K562 (cell line): ENCODE measurements around the gene EBI3. TPM values are rescaled to one million over a fixed set of nuclear protein-coding genes. Genes with fewer than 3 reads are reported as not detected.

Experiments used
- ATF1 ChIP-seq, 2 experiments: fragments of 450-650 bp in 1 of 2; IDR thresholded peaks; 2 replicates each; pipeline ENCODE4 v1.6.1; 2016; ENCODE audit warnings: missing compliant biosample characterization in 1 of 2, missing genetic modification characterization in 1 of 2
- BCOR ChIP-seq: fragments of 450-650 bp; IDR thresholded peaks from 2 replicates; pipeline ENCODE4 v1.6.1; 2016
- CHD4 ChIP-seq: fragments of 200-600 bp; sonication (generic); IDR thresholded peaks from 3 replicates; pipeline ENCODE4 v1.6.1; 2012; ENCODE audit warnings: low read depth, mild to moderate bottlenecking, mixed read lengths, low read length, inconsistent platforms; ENCODE audit not compliant: insufficient read depth, insufficient replicate concordance, poor library complexity, severe bottlenecking
- CHD7 ChIP-seq: fragments of 200-600 bp; sonication (generic); IDR thresholded peaks from one replicate; pipeline ENCODE4 v1.6.1; 2012; ENCODE audit warnings: mild to moderate bottlenecking, low read depth, low read length, inconsistent platforms
- DACH1 ChIP-seq: fragments of 450-650 bp; IDR thresholded peaks from 2 replicates; pipeline ENCODE4 v1.6.1; 2018; ENCODE audit not compliant: partially characterized antibody
- E2F4 ChIP-seq: sonication (generic); formaldehyde crosslinking; IDR thresholded peaks from 2 replicates; pipeline ENCODE4 v1.8.0; 2022; ENCODE audit warnings: mild to moderate bottlenecking, low read depth, missing genetic modification reagents
- HDAC2 ChIP-seq: fragments of 450-650 bp; IDR thresholded peaks from 2 replicates; pipeline ENCODE4 v1.6.1; 2016; ENCODE audit warnings: mild to moderate bottlenecking
- KAT8 ChIP-seq: fragments of 450-650 bp; IDR thresholded peaks from 2 replicates; pipeline ENCODE4 v1.6.1; 2016; ENCODE audit warnings: low read depth, mild to moderate bottlenecking
- NKRF ChIP-seq: fragments of 450-650 bp; IDR thresholded peaks from 2 replicates; pipeline ENCODE4 v1.6.1; 2016; ENCODE audit warnings: borderline replicate concordance
- SMAD1 ChIP-seq: fragments of 150-350 bp; IDR thresholded peaks from 2 replicates; pipeline ENCODE4 v1.6.1; 2014; ENCODE audit warnings: low read length, low read depth; ENCODE audit not compliant: partially characterized antibody
- SMARCA5 ChIP-seq: fragments of 450-650 bp; IDR thresholded peaks from 2 replicates; pipeline ENCODE4 v1.6.1; 2016
- SP1 ChIP-seq: sonication (generic); formaldehyde crosslinking; IDR thresholded peaks from 2 replicates; pipeline ENCODE4 v1.8.1; 2022; ENCODE audit warnings: mild to moderate bottlenecking, missing genetic modification reagents
- U2AF2 ChIP-seq: fragments of 200-400 bp; formaldehyde crosslinking; optimal IDR thresholded peaks from 2 replicates; pipeline ENCODE3; 2017; ENCODE audit warnings: low read depth, mild to moderate bottlenecking, low read length
- YBX1 ChIP-seq: fragments of 450-650 bp; IDR thresholded peaks from 2 replicates; pipeline ENCODE4 v1.7.1; 2016; ENCODE audit warnings: mild to moderate bottlenecking
- ZBTB1 ChIP-seq: sonication (generic); formaldehyde crosslinking; IDR thresholded peaks from 2 replicates; pipeline ENCODE4 v1.8.1; 2023; ENCODE audit warnings: missing genetic modification reagents, low read depth, mild to moderate bottlenecking, borderline replicate concordance
- polyA plus RNA-seq, 8 experiments: library from polyadenylated mRNA; depleted of rRNA in 4 of 8; stranded (reverse) in 5 of 8; unstranded in 3 of 8; fragments of >200 nt; fragmentation: Nextera tagmentation in 2 of 8; fragmentation: Illumina TruSeq in 1 of 8; extraction: Ambion mirVana in 2 of 8; extraction: Trizol in 1 of 8; gene quantifications; 2 replicates each; pipeline versions ENCODE4 v1.2.1 to v1.2.3, GENCODE V29; 2011 to 2014; ENCODE audit warnings: inconsistent platforms in 1 of 8, missing spikeins in 1 of 8
- total RNA-seq, 7 experiments: library from RNA; depleted of rRNA in 6 of 7; stranded (reverse); fragments of >200 nt in 6 of 7; fragmentation: Illumina TruSeq in 2 of 7; extraction: Trizol in 2 of 7; gene quantifications; 2 replicates each; pipeline versions ENCODE4 v1.2.1 to v1.2.3, GENCODE V29; 2011 to 2021; ENCODE audit warnings: low replicate concordance in 1 of 7

The EBI3 gene
- total and polyA plus RNA-seq, 9 of the 15 experiments (the other 6 are each of a cell fraction or from before 2014, with no cell fraction given): 0.08 to 0.35 (median 0.22) TPM; not detected in 6

GRCh38 chr19:4220188-4220587 lies 9.1 kb upstream of the EBI3 start (continued):
- TF ChIP-seq CHD7: no peak
- 0 out of 2 replicates have a peak, but pooled peaks have one; percentile 32 for TF ChIP-seq NKRF
- peak; percentile 92 for TF ChIP-seq BCOR
- TF ChIP-seq CHD4: peak; percentile 50
- no peak for TF ChIP-seq ATF1 (CRISPR knock-in tag; IDR thresholded peaks at IDR 0.05)
- TF ChIP-seq ATF1 (tag; IDR thresholded peaks at IDR 0.05): no peak
- TF ChIP-seq E2F4: no peak
- TF ChIP-seq U2AF2: no peak
- TF ChIP-seq DACH1: no peak
- peak; percentile 94 for TF ChIP-seq SMARCA5
- TF ChIP-seq HDAC2: peak; percentile 51; the same call in 1 of the 2 replicates
- TF ChIP-seq YBX1: no peak
- no peak for TF ChIP-seq ZBTB1 (CRISPR knock-in tag)
- no peak for TF ChIP-seq SP1 (CRISPR knock-in tag)
- no peak for TF ChIP-seq KAT8
- TF ChIP-seq SMAD1: no peak
